Activated CD4-positive, alpha-beta T cell treated with anti-CD3 and anti-CD28 coated beads, Interleukin-2, amount 50 U/mL, for 16 hours (primary cell): ENCODE data around the gene IL17RA.

ENCODE experiments used
- DNase-seq: peaks from one replicate; pipeline ENCODE4 v3.0.0-alpha.2; 2020

Gene IL17RA

DNA sequence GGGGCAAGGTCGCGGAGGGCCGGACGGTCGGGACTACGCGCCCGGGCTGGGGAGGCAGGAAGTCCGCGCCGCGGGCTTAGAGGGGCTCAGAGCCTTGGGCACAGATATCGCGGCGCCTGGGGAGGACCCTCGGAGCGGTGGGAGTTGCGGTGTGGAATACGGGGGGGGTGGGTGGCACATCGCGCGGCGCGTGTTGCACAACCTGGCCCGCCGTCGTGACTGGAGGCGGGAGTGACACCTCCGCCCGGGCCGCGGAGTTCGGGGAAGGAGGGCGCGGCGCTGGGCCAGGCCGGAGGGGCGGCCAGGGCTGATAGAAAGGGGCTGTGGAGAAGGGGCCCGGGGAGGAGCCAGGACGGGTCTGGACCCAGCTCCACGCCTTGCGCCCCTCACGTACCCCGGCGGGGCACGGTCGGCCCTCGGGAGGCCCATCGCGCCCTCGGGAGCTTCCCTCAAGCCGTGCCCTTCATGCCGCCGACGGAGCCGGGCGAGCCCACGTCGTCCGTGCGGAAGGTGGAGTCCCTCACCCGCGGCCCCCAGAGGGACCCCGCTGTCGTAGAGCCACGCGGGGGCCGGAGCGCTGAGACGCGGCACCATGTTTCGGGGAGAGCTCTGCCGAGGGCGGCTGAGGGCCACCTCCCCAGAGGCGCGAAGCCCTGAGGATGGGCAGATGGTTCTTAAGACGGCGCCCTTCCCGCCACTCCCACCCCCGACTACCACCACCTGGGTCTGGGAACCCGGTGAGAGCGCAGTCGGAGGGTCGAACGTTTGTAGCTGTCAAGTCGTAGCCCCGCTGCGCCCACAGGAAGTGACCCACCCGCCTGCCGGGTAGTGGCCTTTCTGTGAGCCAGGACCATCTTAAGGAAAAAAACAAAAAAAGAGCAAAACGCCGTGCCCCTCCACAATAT is 729 bp downstream of the IL17RA start:
- no peak for DNase-seq

DNA sequence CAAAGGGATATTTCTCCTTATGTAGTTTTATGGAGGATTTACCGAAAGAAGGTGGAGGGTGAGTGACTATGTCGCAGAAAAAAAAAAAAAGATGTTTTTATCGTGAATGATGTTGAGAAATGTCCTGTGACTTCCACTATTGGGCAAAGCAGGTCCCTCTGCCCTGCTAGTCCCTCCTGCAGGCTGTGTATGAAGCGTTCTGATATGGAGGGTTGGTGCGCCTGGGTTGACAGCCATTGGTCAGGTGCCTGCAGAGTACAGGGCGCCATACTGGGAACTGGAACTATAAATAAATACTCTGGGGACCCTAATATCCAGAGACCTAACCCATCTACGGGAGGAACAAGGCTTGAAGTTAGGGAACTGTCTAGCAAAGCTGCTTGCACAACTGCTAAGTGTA is 1.5 kb downstream of the IL17RA start:
- DNase-seq, result no peak

DNA sequence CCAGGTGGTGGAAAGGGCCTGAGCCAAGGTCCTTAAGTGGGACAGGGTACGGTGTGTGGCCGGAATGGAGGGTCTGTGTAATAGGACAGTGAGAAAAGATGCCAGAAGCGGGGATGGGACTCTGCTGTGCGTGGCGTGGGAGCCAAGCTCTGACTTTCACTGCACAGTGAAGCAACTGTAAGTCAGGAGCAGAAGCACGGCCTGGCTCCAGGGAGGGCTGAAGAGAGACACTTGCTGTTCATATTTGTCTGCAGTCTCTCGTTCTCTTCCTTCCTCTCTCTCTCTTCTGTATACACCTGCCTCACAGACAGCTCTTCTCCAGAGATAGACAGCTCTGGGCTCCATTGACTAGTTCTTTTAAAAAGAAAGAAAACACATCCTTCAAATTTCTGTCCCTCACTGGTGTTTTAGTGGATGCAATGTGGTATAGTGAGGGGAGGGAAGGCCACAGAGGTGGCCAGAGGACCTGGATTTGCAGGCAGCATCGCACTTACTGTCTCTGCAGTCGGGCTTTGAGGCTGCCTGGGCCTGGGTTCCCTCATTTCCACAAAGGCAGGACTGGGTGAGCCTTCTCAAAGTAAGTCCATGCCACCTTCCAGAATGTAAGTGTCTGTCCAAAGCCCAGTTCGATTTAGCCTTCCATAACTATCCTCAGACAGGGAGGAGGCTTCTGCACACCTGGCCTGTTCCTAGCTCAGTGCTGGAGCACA is 2.1 kb downstream of the IL17RA start:
- DNase-seq, result peak; percentile 13

DNA sequence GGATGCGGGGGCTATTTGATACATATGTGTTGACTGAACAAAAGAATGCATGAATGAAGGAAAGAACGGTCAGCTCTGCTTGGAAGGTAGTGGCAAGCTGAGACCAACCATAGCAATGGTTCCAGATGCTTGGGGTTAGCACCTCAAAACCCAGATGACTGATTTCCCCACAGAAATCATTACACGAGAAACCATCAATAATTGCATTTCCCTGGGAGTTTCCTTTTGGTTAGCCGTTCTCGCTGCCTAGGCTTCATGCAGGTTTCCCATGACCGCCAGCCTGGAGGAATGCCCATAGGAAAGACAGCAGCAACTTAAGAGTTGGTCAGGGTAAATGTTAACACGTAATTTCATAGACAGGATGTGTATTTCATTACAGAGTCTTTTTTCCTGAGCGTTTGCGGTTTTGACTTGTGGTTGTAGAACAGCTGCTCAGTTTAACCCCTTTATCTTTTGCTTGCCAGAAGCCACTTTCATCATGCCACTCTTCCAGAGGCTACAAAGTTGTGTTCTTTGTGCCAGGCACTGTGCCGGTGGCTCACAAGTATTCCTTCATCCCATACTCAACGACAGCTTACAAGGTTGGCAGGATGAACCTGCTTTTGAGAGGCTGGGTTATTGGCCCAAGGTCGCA is 2.8 kb downstream of the IL17RA start:
- DNase-seq, result peak; percentile 81

DNA sequence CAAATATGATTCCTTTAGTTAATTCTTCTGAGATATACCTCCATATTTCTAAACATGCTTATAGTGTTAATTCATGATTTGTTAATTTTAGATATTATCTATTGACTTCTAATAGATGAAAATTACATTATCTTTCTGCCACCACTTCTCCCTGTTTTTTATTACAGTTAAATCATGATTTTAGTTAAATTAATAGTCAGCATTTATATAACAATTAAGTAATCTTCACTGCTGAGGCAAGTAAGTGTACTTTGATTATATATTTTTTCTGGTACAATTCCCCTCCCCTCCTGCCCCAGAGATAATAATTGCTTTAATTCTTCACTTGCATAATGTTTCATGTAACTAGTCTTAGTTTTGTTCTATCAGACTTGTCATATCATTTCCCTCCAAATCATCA is 5.8 kb downstream of the IL17RA start:
- DNase-seq, result no peak

DNA sequence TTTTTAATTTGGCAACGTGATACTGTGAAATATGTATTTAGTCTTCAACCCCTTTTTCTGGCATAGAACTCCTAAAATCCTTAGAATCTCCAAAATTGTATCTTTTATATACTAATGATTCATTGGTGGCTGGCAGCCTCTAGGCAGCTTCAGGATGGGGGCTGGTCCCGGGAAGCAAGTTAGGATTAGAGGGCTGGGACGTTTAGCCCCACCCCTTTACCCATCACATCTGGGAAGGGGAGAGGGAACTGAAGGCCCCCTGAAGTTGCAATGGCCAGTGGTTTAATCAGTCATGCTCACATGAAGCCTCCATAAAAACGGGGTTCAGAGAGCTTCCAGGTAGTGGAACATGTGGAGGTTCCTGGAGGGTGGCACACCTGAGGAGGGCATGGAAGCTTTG is 7.1 kb downstream of the IL17RA start:
- DNase-seq, result no peak

DNA sequence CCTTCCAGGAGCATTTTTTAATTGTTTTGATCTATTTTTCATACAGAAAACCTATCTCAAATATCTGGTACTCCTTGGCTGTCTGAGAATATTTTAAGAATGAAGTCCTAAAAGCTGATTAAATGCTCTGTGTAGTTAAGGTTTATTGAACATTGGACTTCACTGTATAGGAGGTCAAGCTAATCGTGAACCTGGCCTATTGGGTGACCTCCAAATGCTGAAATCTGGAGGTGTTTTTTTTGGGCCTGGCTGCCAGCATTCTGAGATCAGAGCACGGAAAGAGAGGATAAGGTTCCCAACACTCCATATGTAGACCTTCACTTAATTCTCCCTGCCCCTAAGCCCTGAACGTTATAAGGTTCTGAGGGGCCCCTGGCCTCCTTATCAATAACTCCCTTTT is 8.3 kb downstream of the IL17RA start:
- DNase-seq, result no peak

DNA sequence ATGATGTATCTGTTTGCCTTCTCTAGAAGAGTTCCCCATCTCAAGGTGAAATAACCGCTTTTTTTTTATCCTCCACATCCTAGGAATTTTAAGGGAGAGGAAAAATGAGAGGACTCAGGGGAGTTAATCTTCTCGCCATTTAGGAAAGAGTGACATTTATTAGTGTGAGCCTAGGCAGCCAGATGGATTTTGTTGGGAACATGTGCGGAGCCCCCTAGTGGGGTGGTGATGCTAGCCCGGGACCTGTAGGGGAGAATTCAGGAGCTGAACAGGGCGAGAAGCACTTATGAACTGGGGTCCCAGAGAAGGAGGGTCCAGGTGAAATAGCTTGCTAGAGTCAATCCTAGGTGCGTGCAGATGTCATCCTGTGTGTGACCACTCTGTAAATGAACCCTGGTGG is 10.7 kb downstream of the IL17RA start:
- DNase-seq, result no peak

DNA sequence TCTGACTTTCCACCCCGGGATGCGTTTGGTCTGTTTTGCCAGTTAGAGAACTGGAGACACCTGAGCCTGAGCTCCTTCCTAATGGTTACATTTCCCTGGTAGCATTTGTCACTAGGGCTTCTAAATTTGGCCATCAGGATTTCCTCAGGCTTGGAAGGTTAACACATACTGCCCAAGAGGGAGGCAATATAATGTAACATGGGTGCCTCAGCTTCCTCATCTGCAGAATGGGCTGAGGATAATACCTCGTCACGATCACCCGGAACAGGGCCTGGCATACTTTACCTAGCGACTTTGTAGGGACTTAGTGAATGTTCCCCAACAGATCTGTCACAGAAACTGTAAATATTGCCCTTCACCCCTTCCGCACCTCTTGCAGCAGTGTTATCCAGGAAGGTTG is 11.3 kb downstream of the IL17RA start:
- no peak for DNase-seq

DNA sequence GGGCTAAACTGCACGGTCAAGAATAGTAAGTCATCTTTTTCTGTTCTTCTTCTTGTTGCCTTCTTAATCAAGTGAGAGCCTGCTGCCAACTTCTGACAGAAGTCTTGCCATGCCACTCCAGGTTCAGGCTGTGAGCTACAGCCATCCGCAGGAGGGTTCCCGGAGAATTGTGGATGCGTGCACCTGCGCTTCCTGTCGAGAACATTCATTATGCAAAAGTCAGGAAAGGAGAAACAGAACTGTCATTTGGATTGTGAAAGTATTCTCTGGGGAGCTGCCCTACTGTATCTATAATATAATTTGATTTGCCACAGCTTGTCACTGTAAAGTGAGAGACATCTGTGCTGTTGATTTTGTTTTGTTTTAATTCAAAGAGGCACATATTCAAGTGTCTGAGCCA is 12.3 kb downstream of the IL17RA start:
- no peak for DNase-seq

DNA sequence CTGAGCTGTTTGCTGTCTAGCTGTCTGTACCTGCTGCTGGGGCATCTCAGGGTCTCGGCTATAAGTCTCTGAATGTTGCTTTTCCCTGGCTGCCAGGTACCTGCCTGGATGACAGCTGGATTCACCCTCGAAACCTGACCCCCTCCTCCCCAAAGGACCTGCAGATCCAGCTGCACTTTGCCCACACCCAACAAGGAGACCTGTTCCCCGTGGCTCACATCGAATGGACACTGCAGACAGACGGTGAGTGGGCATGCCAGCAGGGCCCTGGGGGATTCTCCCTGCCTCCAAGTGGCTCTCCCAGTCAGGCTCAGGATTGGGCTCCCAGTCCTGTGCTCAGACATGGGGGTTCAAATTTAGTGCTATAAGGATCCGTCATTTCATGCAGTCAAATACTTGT is 12.9 kb downstream of the IL17RA start:
- no peak for DNase-seq

DNA sequence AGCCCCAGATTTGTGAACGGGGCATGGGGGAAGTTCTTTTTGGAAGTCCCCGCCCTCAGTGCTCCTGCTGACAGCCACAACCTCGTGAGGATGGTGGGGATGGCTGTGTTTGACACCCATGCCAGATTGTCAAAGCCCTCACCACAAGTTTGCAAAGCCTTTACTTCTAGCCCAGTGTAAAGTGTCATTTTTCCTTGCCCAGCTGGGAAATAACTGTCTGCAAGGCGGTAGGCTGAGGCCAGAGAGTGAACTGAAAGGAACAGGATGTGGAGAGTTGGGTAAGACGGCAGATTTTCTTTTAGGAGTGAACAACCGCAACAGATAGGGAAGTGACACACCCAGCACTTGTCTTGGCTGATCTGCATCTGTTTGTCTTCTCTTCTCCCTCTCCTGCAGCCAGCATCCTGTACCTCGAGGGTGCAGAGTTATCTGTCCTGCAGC is 13.6 kb downstream of the IL17RA start:
- peak; percentile 72 for DNase-seq

DNA sequence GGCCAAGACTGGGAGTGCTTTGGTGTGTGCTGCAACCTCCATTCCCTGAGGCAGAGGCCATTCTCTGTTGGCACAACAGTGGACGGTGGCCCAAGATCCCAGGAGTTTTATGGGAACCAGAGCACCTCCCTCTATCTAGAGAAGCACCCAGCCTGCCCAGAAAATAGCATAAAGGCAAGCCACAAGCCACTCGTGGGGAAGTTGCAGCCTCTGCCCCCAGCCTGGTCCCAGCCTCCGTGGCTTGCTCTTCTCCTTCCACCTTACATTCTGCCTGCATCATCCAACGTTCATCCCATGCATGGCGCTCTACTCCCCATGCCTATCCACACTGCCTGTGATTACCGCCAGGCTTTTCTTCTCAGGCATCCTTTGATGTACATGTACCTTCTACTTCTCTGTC is 15.8 kb downstream of the IL17RA start:
- DNase-seq, result no peak

DNA sequence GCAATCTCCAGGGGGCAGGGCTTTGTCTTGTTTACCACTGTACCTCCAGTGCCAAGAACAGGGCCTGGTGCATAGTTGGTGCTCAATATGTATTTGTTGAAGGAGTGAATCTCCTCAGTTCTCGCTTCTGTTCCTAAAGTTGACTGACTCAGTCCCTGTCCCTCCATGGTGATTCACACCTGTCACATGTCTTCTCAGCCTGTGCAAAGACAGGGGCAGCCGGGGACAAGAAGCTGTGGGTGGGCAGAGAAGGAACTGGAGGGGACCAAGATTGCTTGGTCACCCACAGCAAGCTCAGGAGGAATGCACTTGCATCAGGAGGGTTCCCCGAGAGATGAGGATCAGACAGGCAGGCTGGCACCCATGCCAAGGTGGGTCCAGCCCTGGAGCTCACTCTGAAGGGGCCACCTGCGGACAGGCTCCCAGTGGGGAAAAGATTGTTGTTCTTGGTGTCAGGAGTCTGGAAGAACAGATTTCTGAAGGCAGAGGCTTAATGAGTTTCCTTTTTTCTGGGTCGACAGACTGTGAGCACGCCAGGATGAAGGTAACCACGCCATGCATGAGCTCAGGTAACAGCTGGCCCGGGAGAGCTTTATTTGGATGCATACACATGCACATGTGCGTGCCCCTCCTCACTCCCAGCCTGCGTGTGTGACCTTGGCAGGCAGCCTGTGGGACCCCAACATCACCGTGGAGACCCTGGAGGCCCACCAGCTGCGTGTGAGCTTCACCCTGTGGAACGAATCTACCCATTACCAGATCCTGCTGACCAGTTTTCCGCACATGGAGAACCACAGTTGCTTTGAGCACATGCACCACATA is 16.9 kb downstream of the IL17RA start:
- no peak for DNase-seq

DNA sequence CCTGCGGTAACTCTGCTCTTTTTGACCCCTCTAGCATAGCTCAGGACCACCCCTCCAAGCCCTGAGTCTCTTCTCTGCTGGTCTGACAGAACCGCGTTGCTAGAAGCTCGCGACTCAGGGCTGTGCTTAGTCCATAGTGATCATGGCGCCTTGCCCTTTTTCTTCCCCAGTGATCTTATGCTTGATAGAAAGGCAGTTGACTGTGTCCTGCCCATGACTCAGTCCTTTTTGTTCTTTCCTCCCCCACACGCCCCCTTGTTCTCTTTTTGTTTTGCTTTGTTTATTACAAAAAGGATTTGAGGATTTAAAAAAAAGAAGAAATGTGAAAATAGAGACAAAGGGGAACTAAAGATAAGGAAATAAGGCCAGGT is 17.5 kb downstream of the IL17RA start:
- DNase-seq, result no peak

DNA sequence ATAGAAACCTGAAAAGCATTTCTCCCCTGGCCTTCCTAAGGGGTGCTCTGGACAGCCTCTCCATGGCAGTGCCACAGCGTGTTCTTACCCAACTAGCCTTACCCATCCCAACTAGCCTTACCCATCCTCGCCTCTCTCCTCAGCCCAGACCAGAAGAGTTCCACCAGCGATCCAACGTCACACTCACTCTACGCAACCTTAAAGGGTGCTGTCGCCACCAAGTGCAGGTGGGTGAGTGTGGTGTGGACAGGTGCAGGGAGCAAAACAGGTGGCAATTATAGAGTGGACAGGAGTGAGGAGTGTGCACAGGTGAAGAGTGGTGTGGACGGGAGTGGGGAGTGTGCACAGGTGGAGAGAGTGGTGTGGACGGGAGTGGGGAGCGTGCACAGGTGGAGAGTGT is 18.6 kb downstream of the IL17RA start:
- DNase-seq, result no peak

DNA sequence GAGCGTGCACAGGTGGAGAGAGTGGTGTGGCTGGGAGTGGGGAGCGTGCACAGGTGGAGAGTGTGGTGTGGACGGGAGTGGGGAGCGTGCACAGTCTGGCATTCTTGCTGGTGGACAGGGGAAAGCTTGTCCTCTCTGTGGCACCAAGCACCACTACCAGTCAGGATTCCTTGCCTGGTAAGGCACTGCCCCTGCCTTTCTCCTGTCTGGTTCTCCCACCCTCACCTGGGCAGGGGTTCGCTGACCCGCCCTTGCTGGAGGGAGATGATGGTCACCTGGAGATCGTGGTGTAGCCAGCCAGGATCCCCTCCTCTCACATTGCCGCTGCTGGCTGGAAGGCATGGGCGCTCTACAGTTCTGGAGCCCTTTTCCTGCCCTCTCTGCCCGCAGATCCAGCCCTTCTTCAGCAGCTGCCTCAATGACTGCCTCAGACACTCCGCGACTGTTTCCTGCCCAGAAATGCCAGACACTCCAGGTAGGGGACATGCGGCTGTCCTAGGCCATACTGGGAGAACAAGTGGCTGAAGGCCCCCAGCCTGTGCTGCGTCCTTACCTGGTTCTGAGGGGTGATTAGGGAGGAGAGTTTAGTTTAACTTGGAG is 19.6 kb downstream of the IL17RA start:
- no peak for DNase-seq

DNA sequence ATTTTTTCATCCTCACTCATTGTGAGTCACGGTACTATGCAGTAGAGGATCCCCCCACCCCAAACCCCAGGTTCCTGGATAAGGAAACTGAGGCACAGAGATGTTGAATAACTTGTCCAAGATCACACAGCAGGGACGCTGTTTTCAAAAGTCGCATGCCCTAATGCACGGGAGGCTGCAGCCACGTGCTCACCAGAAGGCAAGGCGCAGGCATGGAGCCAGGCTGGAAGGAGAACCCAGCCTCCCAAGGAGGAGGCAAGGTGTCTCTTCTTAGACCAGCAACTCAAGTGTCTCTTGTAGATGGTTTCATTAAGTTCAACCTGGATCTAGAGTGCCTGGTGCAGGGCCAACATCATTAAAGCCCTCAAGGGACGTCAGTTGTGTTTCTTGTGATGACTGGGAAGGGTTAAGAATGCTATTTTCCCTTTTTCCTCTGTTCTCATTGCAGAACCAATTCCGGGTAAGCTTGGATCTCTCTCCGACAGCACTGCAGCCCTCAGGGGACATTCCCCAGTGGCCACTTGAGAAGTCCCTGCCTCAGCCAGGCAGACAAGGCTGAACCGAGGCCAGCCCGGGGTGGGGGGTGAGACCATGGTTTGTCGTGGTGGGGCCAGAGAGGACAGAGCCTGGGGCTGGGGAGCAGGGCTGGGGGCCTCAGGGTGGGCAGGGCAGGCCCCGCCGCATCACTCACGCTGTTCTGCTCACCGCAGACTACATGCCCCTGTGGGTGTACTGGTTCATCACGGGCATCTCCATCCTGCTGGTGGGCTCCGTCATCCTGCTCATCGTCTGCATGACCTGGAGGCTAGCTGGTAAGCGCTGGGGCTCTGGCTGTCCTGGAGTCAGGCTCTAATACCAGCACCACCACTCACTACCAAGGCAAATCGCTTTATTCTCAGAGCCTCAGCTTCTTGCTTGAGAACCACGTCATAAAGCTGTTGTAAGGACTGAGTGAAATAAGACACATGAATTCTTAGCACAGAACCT is 20.6 kb downstream of the IL17RA start:
- no peak for DNase-seq

DNA sequence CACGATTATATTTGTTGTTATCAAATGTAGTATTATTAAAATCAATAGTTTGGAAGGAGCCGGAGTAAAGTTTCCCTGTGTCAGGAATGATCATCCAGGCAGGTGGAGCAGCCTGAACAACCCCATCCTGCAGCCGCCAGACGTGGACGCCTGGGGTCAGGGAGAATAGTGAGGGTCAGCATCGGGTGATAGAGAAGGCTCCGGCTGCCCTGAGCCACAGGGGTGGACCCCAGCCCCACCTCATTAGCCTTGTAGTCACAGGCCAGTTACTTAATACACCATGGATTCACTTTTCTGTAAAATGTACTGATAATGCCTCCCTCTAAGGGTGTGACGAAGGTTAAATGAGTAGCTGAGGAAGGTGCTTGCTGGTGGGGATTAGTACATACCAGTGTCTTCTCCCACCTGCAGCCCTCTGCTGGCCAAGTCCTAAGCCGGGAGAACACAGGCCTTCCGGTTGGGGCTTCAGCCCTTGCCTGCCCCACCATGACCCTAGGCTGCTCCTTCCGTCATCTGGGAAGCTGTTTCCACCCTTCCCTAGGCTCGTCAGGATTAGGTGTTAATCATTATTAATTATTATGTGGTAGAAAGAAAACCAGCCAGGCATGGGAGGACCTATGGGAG is 21.5 kb downstream of the IL17RA start:
- DNase-seq, result peak; percentile 12

DNA sequence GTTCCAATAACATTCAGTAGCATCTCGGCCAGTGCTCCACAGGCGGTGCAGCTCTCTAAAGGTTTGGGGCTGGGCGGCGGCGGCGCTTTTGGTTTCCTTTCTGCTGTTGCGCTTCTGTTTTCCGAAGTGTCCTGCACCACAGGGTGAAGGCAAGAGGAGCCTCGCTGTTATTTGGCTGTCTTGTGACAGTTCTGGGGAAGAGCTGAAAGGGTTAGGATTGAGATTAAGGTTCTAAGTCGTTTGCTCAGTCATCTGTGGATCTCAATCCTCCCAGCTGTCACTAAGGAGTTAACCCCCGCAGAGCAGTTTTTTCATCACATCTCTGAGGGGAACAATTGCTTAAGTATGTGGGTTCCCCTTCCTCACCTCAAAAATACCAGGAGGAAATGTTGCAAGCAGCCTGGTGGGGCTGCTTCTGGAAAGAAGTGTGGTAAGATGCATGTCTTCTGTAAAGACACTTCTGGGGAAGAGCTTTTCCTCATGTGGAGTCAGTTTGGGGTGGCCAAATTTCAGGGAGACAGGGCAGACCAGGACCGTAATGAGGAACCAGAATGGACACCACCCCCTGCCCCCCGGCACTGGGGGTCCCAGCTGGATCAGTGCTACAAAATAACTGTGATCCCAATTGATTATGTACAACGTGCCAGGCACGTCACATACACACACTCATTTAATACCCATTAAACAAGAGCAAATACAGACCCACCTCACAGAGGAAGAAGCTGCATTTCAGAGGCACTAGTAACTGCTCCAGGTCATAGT is 22.2 kb downstream of the IL17RA start:
- peak; percentile 46 for DNase-seq
